Loucy (cell line): ENCODE measurements around the gene A2M.

ENCODE experiments used
- EZH2phosphoT487 ChIP-seq: fragments of 200-600 bp; IDR thresholded peaks from 2 replicates; pipeline ENCODE4 v1.6.1; 2018; ENCODE audit warnings: antibody characterized with exemption, mild to moderate bottlenecking, moderate library complexity, borderline replicate concordance
- TF ChIP-seq, protein P1 (sequence below): fragments of 200-600 bp; sonication (generic); conservative IDR thresholded peaks from 2 replicates; pipeline ENCODE4 v1.5.1; 2014; ENCODE audit warnings: mild to moderate bottlenecking, antibody characterized with exemption, low read length

DNA sequence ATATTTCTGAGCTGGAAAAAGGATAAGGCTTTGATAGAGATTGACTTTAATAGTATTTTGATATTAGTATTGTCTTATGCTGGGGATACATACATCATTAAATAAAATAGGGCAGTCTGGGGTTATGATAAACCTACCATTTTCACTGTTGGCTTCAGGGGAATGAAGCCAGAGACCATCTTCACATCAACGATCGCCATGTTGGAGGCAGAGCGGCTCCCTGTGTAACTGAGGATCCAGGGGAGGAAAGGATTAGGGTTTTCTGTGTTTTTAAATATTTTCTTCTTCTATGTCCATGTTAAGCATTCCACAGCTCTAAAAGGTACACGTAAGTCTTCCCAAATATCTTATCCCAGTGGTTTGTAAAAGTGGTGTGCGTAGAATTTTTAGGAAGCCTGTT is 45.4 kb downstream of the A2M start:
- TF ChIP-seq, protein P1, sequence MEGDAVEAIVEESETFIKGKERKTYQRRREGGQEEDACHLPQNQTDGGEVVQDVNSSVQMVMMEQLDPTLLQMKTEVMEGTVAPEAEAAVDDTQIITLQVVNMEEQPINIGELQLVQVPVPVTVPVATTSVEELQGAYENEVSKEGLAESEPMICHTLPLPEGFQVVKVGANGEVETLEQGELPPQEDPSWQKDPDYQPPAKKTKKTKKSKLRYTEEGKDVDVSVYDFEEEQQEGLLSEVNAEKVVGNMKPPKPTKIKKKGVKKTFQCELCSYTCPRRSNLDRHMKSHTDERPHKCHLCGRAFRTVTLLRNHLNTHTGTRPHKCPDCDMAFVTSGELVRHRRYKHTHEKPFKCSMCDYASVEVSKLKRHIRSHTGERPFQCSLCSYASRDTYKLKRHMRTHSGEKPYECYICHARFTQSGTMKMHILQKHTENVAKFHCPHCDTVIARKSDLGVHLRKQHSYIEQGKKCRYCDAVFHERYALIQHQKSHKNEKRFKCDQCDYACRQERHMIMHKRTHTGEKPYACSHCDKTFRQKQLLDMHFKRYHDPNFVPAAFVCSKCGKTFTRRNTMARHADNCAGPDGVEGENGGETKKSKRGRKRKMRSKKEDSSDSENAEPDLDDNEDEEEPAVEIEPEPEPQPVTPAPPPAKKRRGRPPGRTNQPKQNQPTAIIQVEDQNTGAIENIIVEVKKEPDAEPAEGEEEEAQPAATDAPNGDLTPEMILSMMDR = no peak
- TF ChIP-seq EZH2phosphoT487 = no peak
